HepG2 (cell line): ENCODE measurements around the gene SLFN14. TPM values are rescaled to one million over a fixed set of nuclear protein-coding genes. Genes with fewer than 3 reads are reported as not detected.

Source experiments
- ATAC-seq: fragments of 200-7000 bp; cut with Tn5 transposase; 3 replicates; pipeline ENCODE4 v1.9.1; 2020; ENCODE audit warnings: mild to moderate bottlenecking, moderate library complexity
- BruUV-seq: library from RNA; stranded (reverse); fragments of 400-500 nt; replicated peaks from 2 replicates; lab custom pipeline; 2021; lab: Mats Ljungman, UMichigan
- CTCF ChIA-PET: fragments of 300-600 bp; formaldehyde crosslinking; extraction: SDS; loops from one replicate; lab custom pipeline; 2021; ENCODE audit warnings: low total read pairs, inconsistent platforms, low intra/inter-chr PET ratio; lab: Yijun Ruan, JAX
- POLR2A ChIA-PET: fragments of 350-600 bp; sonication (Branson Sonifier 250); formaldehyde crosslinking; loops from one replicate; lab custom pipeline; 2020; ENCODE audit warnings: antibody characterized with exemption, inconsistent platforms; lab: Yijun Ruan, JAX
- DNase-seq: peaks from one replicate; pipeline ENCODE4 v3.0.0-alpha.2; 2015; ENCODE audit warnings: low spot score
- FAIRE-seq: peaks from 3 replicates; lab custom pipeline; 2011; peaks lifted over from hg19 to GRCh38; lab: Jason Lieb, UNC
- H2AFZ ChIP-seq: one replicate; pipeline ENCODE4 v1.6.1; 2011; ENCODE audit warnings: low read length, inconsistent platforms
- H3K27ac ChIP-seq: fragments of 300-600 bp; 3 replicates; pipeline ENCODE4 v1.8.0; 2011; ENCODE audit warnings: mixed run types, mild to moderate bottlenecking, mixed read lengths, low read length, inconsistent platforms; ENCODE audit not compliant: insufficient read depth; ENCODE audit errors: extremely low read length
- H3K27me3 ChIP-seq, 2 experiments: fragments of 200-600 bp in 1 of 2; 2 replicates in 1 of 2; 3 replicates in 1 of 2; pipeline versions ENCODE4 v1.6.0 to v1.8.0; 2011; ENCODE audit warnings: low read length in 2 of 2, mild to moderate bottlenecking in 2 of 2, moderate library complexity in 2 of 2, inconsistent platforms in 1 of 2; ENCODE audit not compliant: insufficient read depth in 2 of 2, control insufficient read depth in 1 of 2
- H3K36me3 ChIP-seq, 2 experiments: fragments of 200-600 bp in 1 of 2; replicated peaks in 1 of 2; 2 replicates in 1 of 2; 3 replicates in 1 of 2; pipeline versions ENCODE4 v1.5.1 to v1.8.0; 2011; ENCODE audit warnings: low read length in 2 of 2, inconsistent platforms in 1 of 2; ENCODE audit not compliant: insufficient read depth in 2 of 2, control insufficient read depth in 1 of 2
- H3K4me1 ChIP-seq: 2 replicates; pipeline ENCODE4 v1.5.1; 2012; ENCODE audit warnings: low read length, inconsistent platforms; ENCODE audit not compliant: insufficient read depth
- H3K4me2 ChIP-seq: 2 replicates; pipeline ENCODE4 v1.6.0; 2011; ENCODE audit warnings: low read depth, low read length, inconsistent platforms
- H3K4me3 ChIP-seq, 3 experiments: fragments of 200-600 bp in 1 of 3; sonication (generic), shearing (Covaris generic) in 1 of 3; replicated peaks in 1 of 3; 2 replicates each; pipeline ENCODE4 v1.5.1; 2011 to 2016; ENCODE audit warnings: low read length in 3 of 3, inconsistent platforms in 2 of 3, low read depth in 2 of 3, mild to moderate bottlenecking in 2 of 3, control low read depth in 1 of 3, mixed read lengths in 1 of 3; ENCODE audit not compliant: insufficient read depth in 1 of 3
- H3K79me2 ChIP-seq: one replicate; pipeline ENCODE4 v1.6.1; 2011; ENCODE audit warnings: low read length, inconsistent platforms; ENCODE audit not compliant: insufficient read depth
- H3K9ac ChIP-seq: 2 replicates; pipeline ENCODE4 v1.6.0; 2011; ENCODE audit warnings: mild to moderate bottlenecking, low read depth, low read length, inconsistent platforms; ENCODE audit not compliant: insufficient read depth
- H3K9me3 ChIP-seq: 2 replicates; pipeline ENCODE4 v1.5.1; 2012; ENCODE audit warnings: mild to moderate bottlenecking, low read length
- H4K20me1 ChIP-seq: 2 replicates; pipeline ENCODE4 v1.6.0; 2011; ENCODE audit warnings: inconsistent platforms, mild to moderate bottlenecking, low read length, moderate library complexity; ENCODE audit not compliant: insufficient read depth
- MLLT10 ChIP-seq: sonication (generic); formaldehyde crosslinking; IDR thresholded peaks from 2 replicates; pipeline ENCODE4 v1.4.0; 2020; ENCODE audit warnings: missing genetic modification reagents
- PRMT3 ChIP-seq: sonication (generic); formaldehyde crosslinking; IDR thresholded peaks from 2 replicates; pipeline ENCODE4 v1.8.1; 2022; ENCODE audit warnings: low read depth, mild to moderate bottlenecking, moderate library complexity, missing genetic modification reagents, borderline replicate concordance
- SP140L ChIP-seq: sonication (generic); formaldehyde crosslinking; IDR thresholded peaks from 2 replicates; pipeline ENCODE4 v1.4.0; 2020; ENCODE audit warnings: missing genetic modification reagents, borderline replicate concordance
- U2AF2 ChIP-seq: fragments of 200-400 bp; formaldehyde crosslinking; IDR thresholded peaks from 2 replicates; pipeline ENCODE4 v1.6.1; 2017; ENCODE audit warnings: low read depth, mild to moderate bottlenecking, low read length
- ZBTB20 ChIP-seq: sonication (generic); formaldehyde crosslinking; IDR thresholded peaks from 2 replicates; pipeline ENCODE4 v1.8.1; 2023; ENCODE audit warnings: missing genetic modification reagents, low read depth, mild to moderate bottlenecking, borderline replicate concordance
- ZBTB7A ChIP-seq: sonication (generic); formaldehyde crosslinking; IDR thresholded peaks from 2 replicates; pipeline ENCODE4 v1.8.0; 2022; ENCODE audit warnings: mild to moderate bottlenecking, missing genetic modification reagents
- ZNF253 ChIP-seq: sonication (generic); formaldehyde crosslinking; IDR thresholded peaks from 2 replicates; pipeline ENCODE4 v1.8.0; 2022; ENCODE audit warnings: mild to moderate bottlenecking, missing genetic modification reagents, borderline replicate concordance
- ZNF282 ChIP-seq: fragments of 450-650 bp; IDR thresholded peaks from 2 replicates; pipeline ENCODE4 v1.6.1; 2018; ENCODE audit not compliant: partially characterized antibody
- ZNF441 ChIP-seq: sonication (generic); formaldehyde crosslinking; IDR thresholded peaks from 2 replicates; pipeline ENCODE4 v1.7.0; 2021; ENCODE audit warnings: missing genetic modification reagents, borderline replicate concordance
- ZNF530 ChIP-seq: sonication (generic); formaldehyde crosslinking; IDR thresholded peaks from 2 replicates; pipeline ENCODE4 v1.5.0; 2020; ENCODE audit warnings: low read depth, mild to moderate bottlenecking, missing genetic modification reagents
- ZNF616 ChIP-seq: sonication (generic); formaldehyde crosslinking; IDR thresholded peaks from 2 replicates; pipeline ENCODE4 v1.5.0; 2020; ENCODE audit warnings: low read depth, mild to moderate bottlenecking, missing genetic modification reagents
- ZNF773 ChIP-seq: sonication (generic); formaldehyde crosslinking; IDR thresholded peaks from 2 replicates; pipeline ENCODE4 v1.4.0; 2020; ENCODE audit warnings: missing genetic modification reagents, borderline replicate concordance
- WGBS: methylation state at CpG from one replicate; pipeline ENCODE4 v1.1.6; 2017; ENCODE audit warnings: low lambda C conversion rate; 5-methylcytosine and 5-hydroxymethylcytosine counted together
- in situ Hi-C: cut with HindIII; loops from 2 replicates; pipeline ENCODE4 v1.10.0; 2017; ENCODE audit warnings: low pct_unique_long_range_greater_than_20kb; ENCODE audit not compliant: extremely low pct_ligation_motif_present
- intact Hi-C: fragments of 100-400 bp; cut with micrococcal nuclease; formaldehyde crosslinking; loops from one replicate; pipeline ENCODE4 v1.10.0; 2022; ENCODE audit not compliant: unreplicated experiment
- polyA plus RNA-seq, 8 experiments: library from polyadenylated mRNA; depleted of rRNA in 3 of 8; stranded (reverse) in 7 of 8; unstranded in 1 of 8; fragments of >200 nt; fragmentation: Illumina TruSeq in 4 of 8; extraction: Trizol in 4 of 8; gene quantifications; 2 replicates each; pipeline versions ENCODE4 v1.2.1 to v1.2.3, GENCODE V29; 2011 to 2016; ENCODE audit warnings: low read depth in 4 of 8, missing spikeins in 1 of 8, mixed read lengths in 1 of 8; ENCODE audit not compliant: insufficient read depth in 1 of 8
- total RNA-seq, 5 experiments: library from RNA; depleted of rRNA; stranded (reverse); fragments of >200 nt; fragmentation: Illumina TruSeq; extraction: Trizol; gene quantifications; 2 replicates each; pipeline ENCODE4 v1.2.3, GENCODE V29; 2016; ENCODE audit warnings: low read depth in 1 of 5
- TF ChIP-seq, protein P1 (sequence below): sonication (generic); formaldehyde crosslinking; IDR thresholded peaks from 2 replicates; pipeline ENCODE4 v1.4.0; 2020; ENCODE audit warnings: missing genetic modification reagents, low read depth, mild to moderate bottlenecking, borderline replicate concordance
- TF ChIP-seq, protein P2 (sequence below): sonication (generic); formaldehyde crosslinking; IDR thresholded peaks from 2 replicates; pipeline ENCODE4 v1.4.0; 2020; ENCODE audit warnings: mild to moderate bottlenecking, low read depth, missing genetic modification reagents
- TF ChIP-seq, protein P3 (sequence below): IDR thresholded peaks from 2 replicates; pipeline ENCODE4 v1.6.1; 2016; ENCODE audit warnings: missing biosample characterization, missing genetic modification reagents, low read depth
- TF ChIP-seq, protein P4 (sequence below): sonication (generic); formaldehyde crosslinking; IDR thresholded peaks from 2 replicates; pipeline ENCODE4 v1.4.0; 2020; ENCODE audit warnings: missing genetic modification reagents; ENCODE audit errors: not compliant biosample characterization

Gene SLFN14
- total and polyA plus RNA-seq, 2 of the 13 experiments (the other 11 are each of a cell fraction or from before 2014, with no cell fraction given): not detected

- H3K4me2 ChIP-seq: no peak overlapping the region
- no peaks in the 10 kb centered on the region for H4K20me1 ChIP-seq
- no peaks in the 10 kb centered on the region for H3K79me2 ChIP-seq
- intact Hi-C loops: no loop called here
- CTCF ChIA-PET: no interaction called here
- H3K27ac ChIP-seq: no peak overlapping the region
- H3K4me1 ChIP-seq: no peaks in the 10 kb centered on the region
- no peak overlapping the region for H2AFZ ChIP-seq
- no TSS peak for BruUV-seq
- in situ Hi-C loops: no loop called here
- H3K36me3 ChIP-seq: no peaks in the 10 kb centered on the region
- no peak for ATAC-seq
- H3K9me3 ChIP-seq: no peaks in the 10 kb centered on the region
- no peaks in the 10 kb centered on the region for H3K27me3 ChIP-seq
- no peak overlapping the region for H3K9ac ChIP-seq
- POLR2A ChIA-PET: no interaction called here
- 38% methylated on average over 4 of the region's 4 CpGs for WGBS
- no peak overlapping the region for H3K4me3 ChIP-seq
- FAIRE-seq: no peak
- DNase-seq: no peak
- TF ChIP-seq SP140L (no peak), MLLT10 (CRISPR knock-in tag) (no peak), ZNF253 (CRISPR knock-in tag) (no peak), ZNF616 (no peak), ZNF773 (CRISPR knock-in tag) (no peak), ZNF530 (CRISPR knock-in tag) (no peak), ZBTB20 (CRISPR knock-in tag) (no peak), ZBTB7A (CRISPR knock-in tag) (no peak), ZNF441 (CRISPR knock-in tag) (no peak), ZNF282 (no peak), U2AF2 (no peak), PRMT3 (CRISPR knock-in tag) (no peak)
- TF ChIP-seq, protein P1, sequence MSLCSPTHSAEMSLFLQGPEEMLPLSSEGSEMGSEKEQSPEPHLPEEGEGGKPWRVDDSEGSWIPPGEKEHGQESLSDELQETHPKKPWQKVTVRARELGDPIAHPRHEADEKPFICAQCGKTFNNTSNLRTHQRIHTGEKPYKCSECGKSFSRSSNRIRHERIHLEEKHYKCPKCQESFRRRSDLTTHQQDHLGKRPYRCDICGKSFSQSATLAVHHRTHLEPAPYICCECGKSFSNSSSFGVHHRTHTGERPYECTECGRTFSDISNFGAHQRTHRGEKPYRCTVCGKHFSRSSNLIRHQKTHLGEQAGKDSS (CRISPR knock-in tag): no peak
- TF ChIP-seq, protein P2, sequence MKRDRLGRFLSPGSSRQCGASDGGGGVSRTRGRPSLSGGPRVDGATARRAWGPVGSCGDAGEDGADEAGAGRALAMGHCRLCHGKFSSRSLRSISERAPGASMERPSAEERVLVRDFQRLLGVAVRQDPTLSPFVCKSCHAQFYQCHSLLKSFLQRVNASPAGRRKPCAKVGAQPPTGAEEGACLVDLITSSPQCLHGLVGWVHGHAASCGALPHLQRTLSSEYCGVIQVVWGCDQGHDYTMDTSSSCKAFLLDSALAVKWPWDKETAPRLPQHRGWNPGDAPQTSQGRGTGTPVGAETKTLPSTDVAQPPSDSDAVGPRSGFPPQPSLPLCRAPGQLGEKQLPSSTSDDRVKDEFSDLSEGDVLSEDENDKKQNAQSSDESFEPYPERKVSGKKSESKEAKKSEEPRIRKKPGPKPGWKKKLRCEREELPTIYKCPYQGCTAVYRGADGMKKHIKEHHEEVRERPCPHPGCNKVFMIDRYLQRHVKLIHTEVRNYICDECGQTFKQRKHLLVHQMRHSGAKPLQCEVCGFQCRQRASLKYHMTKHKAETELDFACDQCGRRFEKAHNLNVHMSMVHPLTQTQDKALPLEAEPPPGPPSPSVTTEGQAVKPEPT (CRISPR knock-in tag): no peak
- TF ChIP-seq, protein P3, sequence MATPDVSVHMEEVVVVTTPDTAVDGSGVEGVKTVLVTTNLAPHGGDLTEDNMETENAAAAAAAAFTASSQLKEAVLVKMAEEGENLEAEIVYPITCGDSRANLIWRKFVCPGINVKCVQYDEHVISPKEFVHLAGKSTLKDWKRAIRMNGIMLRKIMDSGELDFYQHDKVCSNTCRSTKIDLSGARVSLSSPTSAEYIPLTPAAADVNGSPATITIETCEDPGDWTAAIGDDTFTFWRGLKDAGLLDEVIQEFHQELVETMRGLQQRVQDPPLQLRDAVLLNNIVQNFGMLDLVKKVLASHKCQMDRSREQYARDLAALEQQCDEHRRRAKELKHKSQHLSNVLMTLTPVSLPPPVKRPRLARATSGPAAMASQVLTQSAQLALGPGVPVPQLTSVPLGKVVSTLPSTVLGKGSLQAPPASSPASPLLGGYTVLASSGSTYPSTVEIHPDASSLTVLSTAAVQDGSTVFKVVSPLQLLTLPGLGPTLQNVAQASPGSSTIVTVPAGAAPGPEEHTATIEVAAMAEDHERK (CRISPR knock-in tag): no peak
- TF ChIP-seq, protein P4, sequence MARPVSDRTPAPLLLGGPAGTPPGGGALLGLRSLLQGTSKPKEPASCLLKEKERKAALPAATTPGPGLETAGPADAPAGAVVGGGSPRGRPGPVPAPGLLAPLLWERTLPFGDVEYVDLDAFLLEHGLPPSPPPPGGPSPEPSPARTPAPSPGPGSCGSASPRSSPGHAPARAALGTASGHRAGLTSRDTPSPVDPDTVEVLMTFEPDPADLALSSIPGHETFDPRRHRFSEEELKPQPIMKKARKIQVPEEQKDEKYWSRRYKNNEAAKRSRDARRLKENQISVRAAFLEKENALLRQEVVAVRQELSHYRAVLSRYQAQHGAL (CRISPR knock-in tag): no peak
Observed at GRCh38 chr17:35523296-35523695, 37.3 kb downstream of the SLFN14 start.
